ENCODE results near the gene VSIR.

- TF ChIP-seq, protein P1, sequence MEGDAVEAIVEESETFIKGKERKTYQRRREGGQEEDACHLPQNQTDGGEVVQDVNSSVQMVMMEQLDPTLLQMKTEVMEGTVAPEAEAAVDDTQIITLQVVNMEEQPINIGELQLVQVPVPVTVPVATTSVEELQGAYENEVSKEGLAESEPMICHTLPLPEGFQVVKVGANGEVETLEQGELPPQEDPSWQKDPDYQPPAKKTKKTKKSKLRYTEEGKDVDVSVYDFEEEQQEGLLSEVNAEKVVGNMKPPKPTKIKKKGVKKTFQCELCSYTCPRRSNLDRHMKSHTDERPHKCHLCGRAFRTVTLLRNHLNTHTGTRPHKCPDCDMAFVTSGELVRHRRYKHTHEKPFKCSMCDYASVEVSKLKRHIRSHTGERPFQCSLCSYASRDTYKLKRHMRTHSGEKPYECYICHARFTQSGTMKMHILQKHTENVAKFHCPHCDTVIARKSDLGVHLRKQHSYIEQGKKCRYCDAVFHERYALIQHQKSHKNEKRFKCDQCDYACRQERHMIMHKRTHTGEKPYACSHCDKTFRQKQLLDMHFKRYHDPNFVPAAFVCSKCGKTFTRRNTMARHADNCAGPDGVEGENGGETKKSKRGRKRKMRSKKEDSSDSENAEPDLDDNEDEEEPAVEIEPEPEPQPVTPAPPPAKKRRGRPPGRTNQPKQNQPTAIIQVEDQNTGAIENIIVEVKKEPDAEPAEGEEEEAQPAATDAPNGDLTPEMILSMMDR (IDR thresholded peaks at IDR 0.05): no peak
- TF ChIP-seq POLR2A (IDR thresholded peaks at IDR 0.05) (no peak), EP300 (IDR thresholded peaks at IDR 0.05) (no peak)
These were observed 38.0 kb upstream of the VSIR start for GRCh38 chr10:71811351-71811750.
